Loucy (cell line): Measurements from ENCODE around the gene SPOCK2.

Experiments
- H2AFZ ChIP-seq: fragments of 200-600 bp; sonication (generic); 2 replicates; pipeline ENCODE4 v1.6.0; 2016; ENCODE audit warnings: antibody characterized with exemption, mild to moderate bottlenecking, low read length, moderate library complexity
- H3F3A ChIP-seq: fragments of 200-600 bp; 2 replicates; pipeline ENCODE4 v1.6.0; 2016; ENCODE audit warnings: antibody characterized with exemption, low read depth, mild to moderate bottlenecking
- H3K27me3 ChIP-seq: fragments of 200-600 bp; sonication (generic); 2 replicates; pipeline ENCODE4 v1.6.1; 2014; ENCODE audit warnings: low read length, mild to moderate bottlenecking; ENCODE audit not compliant: insufficient read depth, poor library complexity, severe bottlenecking
- H3K36me3 ChIP-seq: fragments of 200-600 bp; sonication (generic); 2 replicates; pipeline ENCODE4 v1.6.1; 2016; ENCODE audit warnings: low read length; ENCODE audit not compliant: insufficient read depth
- H3K4me1 ChIP-seq: fragments of 200-600 bp; sonication (generic); 2 replicates; pipeline ENCODE4 v1.5.1; 2014; ENCODE audit warnings: low read length, mild to moderate bottlenecking; ENCODE audit not compliant: insufficient read depth, poor library complexity, severe bottlenecking
- H3K4me2 ChIP-seq: fragments of 200-600 bp; sonication (generic); 2 replicates; pipeline ENCODE4 v1.6.0; 2014; ENCODE audit warnings: antibody characterized with exemption, low read length, low read depth, mild to moderate bottlenecking; ENCODE audit not compliant: poor library complexity, severe bottlenecking
- H3K4me3 ChIP-seq: fragments of 200-600 bp; sonication (generic); 2 replicates; pipeline ENCODE4 v1.5.1; 2014; ENCODE audit warnings: low read length, mild to moderate bottlenecking, mixed read lengths; ENCODE audit not compliant: poor library complexity, severe bottlenecking
- H3K79me2 ChIP-seq: fragments of 200-600 bp; sonication (generic); 2 replicates; pipeline ENCODE4 v1.6.1; 2014; ENCODE audit warnings: low read length; ENCODE audit not compliant: insufficient read depth
- H3K9ac ChIP-seq: fragments of 200-600 bp; sonication (generic); 2 replicates; pipeline ENCODE4 v1.6.0; 2014; ENCODE audit warnings: mild to moderate bottlenecking, low read depth, low read length, moderate library complexity; ENCODE audit not compliant: poor library complexity, severe bottlenecking
- H3K9me2 ChIP-seq: fragments of 200-600 bp; sonication (generic); replicated peaks from 2 replicates; pipeline ENCODE4 v1.6.1; 2016; ENCODE audit warnings: low read depth, low read length, mixed read lengths
- H3K9me3 ChIP-seq: fragments of 200-600 bp; sonication (generic); 2 replicates; pipeline ENCODE4 v1.6.1; 2014; ENCODE audit warnings: mild to moderate bottlenecking, antibody characterized with exemption, low read length, low read depth; ENCODE audit not compliant: insufficient read depth
- H4K20me1 ChIP-seq: fragments of 200-600 bp; sonication (generic); 2 replicates; pipeline ENCODE4 v1.6.0; 2014; ENCODE audit warnings: antibody characterized with exemption, low read length, mild to moderate bottlenecking; ENCODE audit not compliant: insufficient read depth, poor library complexity, severe bottlenecking
- EZH2phosphoT487 ChIP-seq: fragments of 200-600 bp; IDR thresholded peaks from 2 replicates; pipeline ENCODE4 v1.6.1; 2018; ENCODE audit warnings: antibody characterized with exemption, mild to moderate bottlenecking, moderate library complexity, borderline replicate concordance
- TF ChIP-seq, protein P1 (sequence below): fragments of 200-600 bp; sonication (generic); conservative IDR thresholded peaks from 2 replicates; pipeline ENCODE4 v1.5.1; 2014; ENCODE audit warnings: mild to moderate bottlenecking, antibody characterized with exemption, low read length

SPOCK2 gene

DNA sequence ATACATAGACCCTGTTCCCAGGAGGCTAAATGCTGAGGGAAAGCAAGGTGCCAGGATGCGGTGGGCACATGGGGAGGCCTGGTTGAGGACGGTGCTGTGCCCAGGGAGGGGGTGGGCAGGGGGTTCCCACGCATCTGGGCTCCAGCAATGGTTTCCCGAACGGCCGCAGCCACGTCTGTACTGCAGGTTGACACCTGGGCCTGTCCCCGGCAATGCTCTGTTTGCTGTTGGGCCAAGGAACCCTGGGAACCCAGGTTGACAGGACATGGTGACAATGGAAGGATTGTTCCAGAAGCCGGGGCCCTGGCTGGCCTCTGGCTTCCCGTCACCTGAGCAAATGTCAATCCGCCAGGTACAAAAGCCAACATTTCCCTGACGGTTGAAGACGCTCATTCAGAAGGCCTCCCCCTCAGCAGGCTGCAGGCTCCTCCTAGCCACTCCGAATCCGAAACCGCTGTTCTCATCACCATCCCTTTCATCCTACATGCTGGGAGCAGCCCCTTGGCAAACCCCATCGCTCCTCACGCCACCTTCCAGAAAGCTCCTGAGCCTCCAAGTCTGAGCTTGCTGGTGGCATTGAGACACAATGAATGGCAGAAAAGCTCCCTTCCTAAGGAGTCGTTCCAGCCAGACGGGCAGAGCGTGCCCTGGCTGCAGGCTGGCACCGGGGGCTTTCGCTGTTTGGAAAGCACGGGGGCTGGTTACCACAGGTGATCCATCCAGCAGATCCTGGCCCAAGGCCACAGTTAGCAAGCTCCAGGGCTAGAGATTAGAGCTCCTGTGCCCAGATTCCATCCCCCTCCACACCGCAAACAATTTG is 31.2 kb downstream of the SPOCK2 start:
- Histone ChIP-seq H3K4me3 (no peak overlapping the region), H3K4me1 (no peaks in the 10 kb centered on the region), H3K9me2 (no peaks in the 10 kb centered on the region), H2AFZ (no peak overlapping the region), H3K9me3 (no peaks in the 10 kb centered on the region), H3K4me2 (no peak overlapping the region), H3K79me2 (no peaks in the 10 kb centered on the region), H3K9ac (no peak overlapping the region), H3K36me3 (no peaks in the 10 kb centered on the region; the same call in 1 of the 2 replicates), H3K27me3 (no peaks in the 10 kb centered on the region), H4K20me1 (no peaks in the 10 kb centered on the region), H3F3A (no peaks in the 10 kb centered on the region)
- TF ChIP-seq, protein P1, sequence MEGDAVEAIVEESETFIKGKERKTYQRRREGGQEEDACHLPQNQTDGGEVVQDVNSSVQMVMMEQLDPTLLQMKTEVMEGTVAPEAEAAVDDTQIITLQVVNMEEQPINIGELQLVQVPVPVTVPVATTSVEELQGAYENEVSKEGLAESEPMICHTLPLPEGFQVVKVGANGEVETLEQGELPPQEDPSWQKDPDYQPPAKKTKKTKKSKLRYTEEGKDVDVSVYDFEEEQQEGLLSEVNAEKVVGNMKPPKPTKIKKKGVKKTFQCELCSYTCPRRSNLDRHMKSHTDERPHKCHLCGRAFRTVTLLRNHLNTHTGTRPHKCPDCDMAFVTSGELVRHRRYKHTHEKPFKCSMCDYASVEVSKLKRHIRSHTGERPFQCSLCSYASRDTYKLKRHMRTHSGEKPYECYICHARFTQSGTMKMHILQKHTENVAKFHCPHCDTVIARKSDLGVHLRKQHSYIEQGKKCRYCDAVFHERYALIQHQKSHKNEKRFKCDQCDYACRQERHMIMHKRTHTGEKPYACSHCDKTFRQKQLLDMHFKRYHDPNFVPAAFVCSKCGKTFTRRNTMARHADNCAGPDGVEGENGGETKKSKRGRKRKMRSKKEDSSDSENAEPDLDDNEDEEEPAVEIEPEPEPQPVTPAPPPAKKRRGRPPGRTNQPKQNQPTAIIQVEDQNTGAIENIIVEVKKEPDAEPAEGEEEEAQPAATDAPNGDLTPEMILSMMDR: no peak
- TF ChIP-seq EZH2phosphoT487: no peak

DNA sequence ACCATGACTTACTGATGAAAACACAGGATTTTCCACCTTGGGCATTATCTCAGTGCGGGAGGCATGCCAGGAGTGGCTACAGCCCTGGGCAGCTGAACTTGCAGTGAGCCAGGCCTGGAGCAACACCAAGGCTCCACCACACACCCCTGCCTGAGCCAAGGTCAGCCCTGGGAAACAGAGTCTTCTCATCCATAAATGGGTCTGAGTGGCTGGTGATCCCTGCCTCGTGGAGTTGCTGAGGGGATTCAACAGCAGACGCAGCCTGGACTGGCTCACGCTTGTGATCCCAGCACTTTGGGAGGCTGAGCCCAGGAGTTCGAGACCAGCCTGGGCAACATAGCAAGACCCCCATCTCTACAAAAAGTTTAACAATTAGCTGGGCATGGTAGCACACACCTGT is 32.2 kb downstream of the SPOCK2 start:
- Histone ChIP-seq H3K4me1 (no peaks in the 10 kb centered on the region), H3F3A (no peaks in the 10 kb centered on the region), H3K9me2 (no peaks in the 10 kb centered on the region), H3K4me2 (no peak overlapping the region), H3K79me2 (no peaks in the 10 kb centered on the region), H3K9ac (no peak overlapping the region), H3K4me3 (no peak overlapping the region), H2AFZ (no peak overlapping the region), H3K36me3 (no peaks in the 10 kb centered on the region), H3K9me3 (no peaks in the 10 kb centered on the region), H4K20me1 (no peaks in the 10 kb centered on the region), H3K27me3 (no peaks in the 10 kb centered on the region)
- TF ChIP-seq, protein P1: no peak
- no peak for TF ChIP-seq EZH2phosphoT487

- Histone ChIP-seq H3K4me2 (no peak overlapping the region), H3K27me3 (no peaks in the 10 kb centered on the region), H3K4me1 (no peaks in the 10 kb centered on the region), H3K9me2 (no peaks in the 10 kb centered on the region), H3K79me2 (no peaks in the 10 kb centered on the region), H3K4me3 (no peak overlapping the region), H2AFZ (no peak overlapping the region), H3F3A (no peaks in the 10 kb centered on the region), H4K20me1 (no peaks in the 10 kb centered on the region), H3K9me3 (no peaks in the 10 kb centered on the region), H3K9ac (no peak overlapping the region), H3K36me3 (no peaks in the 10 kb centered on the region)
- TF ChIP-seq, protein P1: no peak
- TF ChIP-seq EZH2phosphoT487: no peak
These were observed 34.7 kb downstream of the SPOCK2 start for GRCh38 chr10:72053690-72054089.
